Activated T-cell treated with anti-CD3 and anti-CD28 coated beads, Interleukin-2, amount 50 U/mL, for 72 hours (primary cell): ENCODE results near the gene ACOD1. TPM values are rescaled to one million over a fixed set of nuclear protein-coding genes. Genes with fewer than 3 reads are reported as not detected.
"Not testable (repeated sequence)": the region's sequence is repeated elsewhere in the genome, so short reads cannot be mapped to it uniquely, and the experiment has no call there.

Source experiments
- ATAC-seq, 2 donors: fragments of 150-1000 bp; cut with Tn5 transposase; replicated peaks in 1 of 2; 2 replicates each; pipeline ENCODE4 v1.10.0; 2021; ENCODE audit warnings: moderate library complexity in 2 of 2, mild to moderate bottlenecking in 1 of 2
- DNase-seq, 2 donors: peaks; one replicate each; pipeline ENCODE4 v3.0.0; 2021 to 2022; ENCODE audit warnings: mixed read lengths in 1 of 2
- H3K27ac Mint-ChIP-seq: one replicate; pipeline ENCODE4 v1.8.0; 2022; ENCODE audit warnings: mild to moderate bottlenecking, moderate library complexity, mixed read lengths
- H3K27me3 Mint-ChIP-seq: one replicate; pipeline ENCODE4 v1.8.0; 2022; ENCODE audit warnings: low read depth, mixed read lengths
- H3K36me3 Mint-ChIP-seq, 2 donors: one replicate each; pipeline ENCODE4 v1.8.0; 2022; ENCODE audit warnings: mixed read lengths in 2 of 2, mild to moderate bottlenecking in 1 of 2; ENCODE audit not compliant: insufficient read depth in 2 of 2
- H3K4me1 Mint-ChIP-seq: one replicate; pipeline ENCODE4 v1.8.0; 2022; ENCODE audit warnings: low read depth, mixed read lengths
- H3K4me3 Mint-ChIP-seq, 2 donors: one replicate each; pipeline ENCODE4 v1.8.0; 2022; ENCODE audit warnings: mild to moderate bottlenecking in 2 of 2, mixed read lengths in 2 of 2, moderate library complexity in 2 of 2
- H3K9me3 Mint-ChIP-seq, 2 donors: one replicate each; pipeline ENCODE4 v1.8.0; 2022; ENCODE audit warnings: mixed read lengths in 2 of 2
- total RNA-seq, 2 donors: library from RNA; stranded (reverse); gene quantifications; one replicate each; pipeline ENCODE4 v1.2.3, GENCODE V29; 2022

The ACOD1 gene
- total RNA-seq, 2 donors from 2014 or later, result not detected

- no peak for DNase-seq
- peaks cover 4 to 7% of the 10 kb centered on the region in 2 donors for H3K36me3 Mint-ChIP-seq
- H3K27me3 Mint-ChIP-seq, result peaks cover 1% of the 10 kb centered on the region
- H3K9me3 Mint-ChIP-seq, result peaks cover 9 to 16% of the 10 kb centered on the region in 2 donors
- no peak for ATAC-seq
- H3K4me3 Mint-ChIP-seq, result no peak overlapping the region
- H3K27ac Mint-ChIP-seq, result no peak overlapping the region
- H3K4me1 Mint-ChIP-seq, result no peaks in the 10 kb centered on the region
Measured at GRCh38 chr13:76958841-76959432, 10.6 kb downstream of the ACOD1 start.

GRCh38 chr13:76959734-76960133 lies 11.4 kb downstream of the ACOD1 start:
- peaks cover 9 to 16% of the 10 kb centered on the region in 2 donors for H3K9me3 Mint-ChIP-seq
- DNase-seq, H3K4me1 Mint-ChIP-seq, H3K4me3 Mint-ChIP-seq, H3K27ac Mint-ChIP-seq, ATAC-seq, H3K27me3 Mint-ChIP-seq, H3K36me3 Mint-ChIP-seq: not testable (repeated sequence)

DNA sequence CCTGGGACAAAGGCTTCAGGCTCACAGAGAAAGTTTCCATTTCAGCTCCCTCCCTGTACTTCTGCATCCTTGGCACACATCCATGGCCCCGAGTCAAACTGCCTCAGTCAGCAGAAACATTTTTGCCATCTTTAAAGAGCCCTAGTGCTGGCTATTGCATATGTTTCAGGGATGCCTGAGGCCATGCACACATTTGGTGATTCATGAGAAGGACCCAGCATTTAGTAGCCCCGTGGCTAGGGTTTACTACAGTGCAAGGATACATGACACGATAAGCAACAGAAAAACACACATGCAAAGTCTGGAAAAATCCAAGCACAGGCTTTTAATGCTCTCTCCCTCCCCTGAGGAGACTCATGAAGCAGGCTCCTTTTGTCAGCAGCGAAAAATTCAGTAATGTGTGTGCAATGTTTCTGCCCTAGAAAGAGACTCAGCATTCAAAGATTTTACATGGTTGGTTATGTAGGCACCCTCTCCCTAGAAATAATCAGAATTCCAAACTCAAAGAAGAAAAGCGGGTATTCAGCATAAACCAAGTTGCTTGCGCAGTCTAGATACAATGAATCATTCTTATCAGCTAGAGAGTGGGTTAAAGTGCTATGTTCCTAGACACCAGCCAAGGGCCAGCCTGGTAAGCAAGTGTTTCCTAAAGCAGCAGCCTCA lies 17.6 kb downstream of the ACOD1 start:
- H3K27me3 Mint-ChIP-seq, result peaks cover 16% of the 10 kb centered on the region
- ATAC-seq, result no peak
- H3K4me1 Mint-ChIP-seq, result no peaks in the 10 kb centered on the region
- H3K36me3 Mint-ChIP-seq, result peaks cover 0 to 2% of the 10 kb centered on the region in 2 donors
- H3K9me3 Mint-ChIP-seq, result peaks cover under 1 to 3% of the 10 kb centered on the region in 2 donors
- no peak overlapping the region for H3K4me3 Mint-ChIP-seq
- DNase-seq, result no peak
- no peak overlapping the region for H3K27ac Mint-ChIP-seq

DNA sequence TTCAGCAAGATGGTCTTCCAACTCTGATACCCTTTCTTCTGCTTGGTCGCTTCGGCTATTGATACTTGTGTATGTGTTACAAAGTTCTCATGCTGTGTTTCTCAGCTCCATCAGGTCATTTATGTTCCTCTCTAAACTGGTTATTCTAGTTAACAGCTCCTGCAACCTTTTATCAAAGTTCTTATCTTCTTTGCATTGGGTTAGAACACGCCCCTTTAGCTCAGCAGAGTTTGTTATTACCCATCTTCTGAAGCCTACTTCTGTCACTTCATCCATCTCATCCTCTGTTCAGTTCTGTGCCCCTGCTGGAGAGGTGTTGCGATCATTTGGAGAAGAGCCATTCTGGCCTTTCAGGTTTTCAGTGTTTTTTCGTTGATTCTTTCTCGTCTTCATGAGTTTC lies 18.7 kb downstream of the ACOD1 start:
- Mint-ChIP-seq H3K9me3 (no peaks in the 10 kb centered on the region), H3K36me3 (no peaks in the 10 kb centered on the region)
- no peak for ATAC-seq

GRCh38 chr13:76968041-76968440 lies 19.7 kb downstream of the ACOD1 start:
- Mint-ChIP-seq H3K9me3 (no peaks in the 10 kb centered on the region), H3K36me3 (no peaks in the 10 kb centered on the region), H3K4me3 (no peak overlapping the region), H3K27me3 (peaks cover 29% of the 10 kb centered on the region), H3K27ac (no peak overlapping the region), H3K4me1 (no peaks in the 10 kb centered on the region)
- no peak for DNase-seq
- no peak for ATAC-seq

More for the DNA sequence above, 18.7 kb downstream of the ACOD1 start:
- no peak overlapping the region for H3K4me3 Mint-ChIP-seq
- H3K27ac Mint-ChIP-seq, result no peak overlapping the region
- peaks cover 21% of the 10 kb centered on the region for H3K27me3 Mint-ChIP-seq
- no peaks in the 10 kb centered on the region for H3K4me1 Mint-ChIP-seq
- DNase-seq, result no peak

- Mint-ChIP-seq H3K9me3 (no peaks in the 10 kb centered on the region), H3K27ac (no peak overlapping the region), H3K36me3 (no peaks in the 10 kb centered on the region), H3K4me3 (no peak overlapping the region), H3K4me1 (no peaks in the 10 kb centered on the region), H3K27me3 (peaks cover 29% of the 10 kb centered on the region)
- DNase-seq, result no peak
- ATAC-seq, result no peak
Measured at GRCh38 chr13:76969488-76970365, 21.4 kb downstream of the ACOD1 start.

DNA sequence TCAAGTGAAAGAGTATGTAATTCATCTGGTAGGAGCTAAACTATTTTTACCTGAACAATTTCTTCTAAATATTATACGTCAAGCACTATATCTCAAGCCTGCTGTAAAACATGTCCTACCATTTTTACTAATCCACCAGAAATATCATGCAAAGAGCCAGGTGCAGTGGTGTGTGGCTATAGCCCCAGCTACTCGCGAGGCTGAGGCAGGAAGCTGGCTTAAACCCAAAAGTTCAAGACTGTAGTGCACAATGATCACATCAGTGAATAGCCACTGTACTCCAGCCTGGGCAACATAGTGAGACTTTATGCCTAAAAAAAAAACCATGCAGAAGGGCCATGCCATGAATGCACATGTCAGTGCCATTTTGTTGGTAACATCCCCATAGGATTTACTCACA lies 22.9 kb downstream of the ACOD1 start:
- Mint-ChIP-seq H3K27ac (no peak overlapping the region), H3K36me3 (no peaks in the 10 kb centered on the region), H3K27me3 (peaks cover 29% of the 10 kb centered on the region), H3K4me3 (no peak overlapping the region), H3K4me1 (no peaks in the 10 kb centered on the region), H3K9me3 (no peaks in the 10 kb centered on the region)
- ATAC-seq (no peak), DNase-seq (no peak)

DNA sequence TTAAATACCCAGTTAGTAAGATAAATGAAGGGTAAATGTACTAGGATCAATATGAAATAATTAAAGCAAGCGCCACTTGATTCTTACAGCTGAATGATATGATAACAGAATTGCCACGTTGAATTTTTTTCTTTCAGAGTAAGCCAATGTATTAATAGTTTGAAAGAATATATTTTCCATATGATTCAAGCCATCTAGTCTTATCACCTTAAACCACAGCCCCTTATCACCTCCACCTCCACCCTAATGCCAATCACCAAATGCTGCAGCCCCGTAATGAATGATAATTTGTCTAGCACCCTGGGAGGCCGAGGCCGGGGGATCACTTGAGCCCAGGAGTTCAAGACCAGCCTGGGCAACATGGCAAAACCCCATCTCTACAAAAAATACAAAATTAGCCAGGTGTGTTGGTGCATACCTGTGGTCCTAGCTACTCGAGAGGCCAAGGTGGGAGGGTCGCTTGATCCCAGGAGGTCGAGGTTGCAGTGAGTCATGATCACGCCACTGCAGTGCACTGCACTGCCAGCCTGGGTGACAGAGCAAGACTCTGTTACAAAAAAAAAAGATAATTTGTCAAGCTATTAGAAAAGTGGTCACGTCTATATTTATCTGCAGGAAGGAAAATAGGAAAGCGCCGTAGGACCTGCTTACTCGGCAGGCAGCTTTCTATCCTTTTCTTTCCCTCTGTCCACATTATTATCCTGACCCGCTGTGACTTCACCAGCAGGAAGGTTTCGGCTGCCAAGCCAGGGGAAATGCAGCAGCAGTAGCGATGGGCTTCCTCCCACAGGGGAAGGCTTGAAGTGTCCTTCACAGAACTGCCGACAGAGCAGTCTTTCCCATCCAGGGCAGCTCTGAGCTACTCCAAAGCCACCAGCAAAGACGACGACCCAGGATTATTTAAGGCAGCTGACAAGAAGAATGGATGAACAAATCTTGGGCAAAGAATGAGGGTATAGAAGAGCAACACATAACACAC lies 23.8 kb downstream of the ACOD1 start:
- H3K36me3 Mint-ChIP-seq, result no peaks in the 10 kb centered on the region
- peaks cover 5% of the 10 kb centered on the region for H3K4me1 Mint-ChIP-seq
- H3K27me3 Mint-ChIP-seq, result peaks cover 23% of the 10 kb centered on the region
- no peak for ATAC-seq
- H3K9me3 Mint-ChIP-seq, result no peaks in the 10 kb centered on the region
- no peak for DNase-seq
- H3K4me3 Mint-ChIP-seq, result no peak overlapping the region
- no peak overlapping the region for H3K27ac Mint-ChIP-seq

DNA sequence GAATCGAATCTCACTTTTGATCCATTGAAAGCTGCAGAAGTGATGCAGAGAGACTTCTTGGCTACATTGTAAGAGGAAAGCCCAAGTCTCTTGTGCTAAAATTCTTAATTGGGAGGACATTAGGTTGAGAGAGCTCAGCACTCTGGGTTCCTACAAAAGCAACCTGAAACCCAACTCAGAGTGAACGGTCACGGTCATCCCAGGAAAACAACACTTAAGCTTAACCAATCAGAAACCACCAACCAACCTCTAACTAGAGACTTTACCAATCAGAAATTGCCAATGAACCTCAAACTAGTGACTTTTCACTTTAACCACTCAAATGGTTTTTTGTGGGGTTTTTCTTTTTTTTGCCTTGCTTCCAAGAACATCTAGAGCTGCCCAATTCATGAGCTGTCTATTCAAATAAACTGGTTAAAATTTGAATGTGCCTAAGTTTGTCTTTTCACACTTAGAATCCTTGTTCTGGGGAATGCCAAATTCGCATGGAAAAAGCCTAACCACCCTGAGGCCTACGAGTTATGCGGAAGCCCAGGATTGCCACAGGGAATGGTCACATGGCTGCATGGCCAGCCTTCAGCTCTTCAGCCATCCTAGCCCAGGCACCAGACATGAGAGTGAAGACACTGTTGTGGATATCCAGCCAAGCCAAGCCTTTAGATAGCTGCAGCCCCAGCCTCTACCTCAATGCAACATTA lies 25.8 kb downstream of the ACOD1 start:
- ATAC-seq, result peak; percentile 39 to 58

GRCh38 chr13:76974618-76974975 lies 26.3 kb downstream of the ACOD1 start:
- H3K4me1 Mint-ChIP-seq, result peaks cover 5% of the 10 kb centered on the region
- H3K4me3 Mint-ChIP-seq, result no peak overlapping the region
- H3K27me3 Mint-ChIP-seq, result peaks cover 25% of the 10 kb centered on the region
- DNase-seq (no peak), ATAC-seq (no peak)
- no peaks in the 10 kb centered on the region for H3K9me3 Mint-ChIP-seq
- H3K36me3 Mint-ChIP-seq, result no peaks in the 10 kb centered on the region
- no peak overlapping the region for H3K27ac Mint-ChIP-seq

More for the DNA sequence above, 25.8 kb downstream of the ACOD1 start:
- DNase-seq, result no peak
- Mint-ChIP-seq H3K27me3 (peaks cover 23% of the 10 kb centered on the region), H3K4me3 (no peak overlapping the region), H3K36me3 (no peaks in the 10 kb centered on the region), H3K4me1 (peaks cover 5% of the 10 kb centered on the region), H3K9me3 (no peaks in the 10 kb centered on the region), H3K27ac (no peak overlapping the region)

DNA sequence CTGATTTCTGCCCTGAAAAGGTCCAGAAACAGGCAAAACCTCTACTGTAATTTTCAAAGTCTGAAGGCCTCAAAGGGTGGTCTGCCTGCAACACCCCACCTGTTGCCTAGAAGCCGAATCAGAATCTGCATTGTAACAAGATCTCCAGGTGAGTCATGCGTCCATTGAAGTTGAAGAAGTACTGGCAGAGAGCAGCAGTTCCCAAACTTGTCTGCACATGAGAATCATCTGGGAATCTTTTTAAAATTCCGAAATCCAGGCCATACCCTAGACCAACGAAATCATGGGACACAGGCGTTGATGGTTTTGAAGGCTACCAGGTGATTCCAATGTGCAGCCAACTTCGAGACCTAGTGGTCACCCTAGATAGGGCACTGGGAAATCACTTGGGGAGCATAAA lies 27.6 kb downstream of the ACOD1 start:
- no peak for ATAC-seq
- Mint-ChIP-seq H3K9me3 (no peaks in the 10 kb centered on the region), H3K36me3 (no peaks in the 10 kb centered on the region), H3K27ac (no peak overlapping the region), H3K27me3 (peaks cover 26% of the 10 kb centered on the region), H3K4me3 (no peak overlapping the region), H3K4me1 (peaks cover 9% of the 10 kb centered on the region)
- no peak for DNase-seq

DNA sequence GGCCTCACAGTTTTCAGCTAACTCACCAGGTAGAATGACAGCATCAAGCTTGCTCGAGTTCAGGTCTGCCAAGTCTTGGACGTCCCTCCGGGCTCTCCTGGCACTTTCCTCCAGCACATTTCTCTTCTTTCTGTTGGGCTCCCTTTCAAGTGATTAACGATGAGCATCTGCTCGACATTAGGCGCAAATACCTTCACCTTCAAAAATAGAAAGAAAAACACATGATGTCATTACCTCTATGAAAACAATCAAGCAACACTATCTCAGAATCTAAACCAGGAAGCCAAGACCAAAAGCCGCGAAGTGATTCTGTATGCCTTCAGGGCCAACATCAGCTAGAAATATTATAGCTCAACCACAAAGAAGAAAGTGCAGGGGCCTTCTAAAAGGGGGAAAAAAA lies 28.2 kb downstream of the ACOD1 start:
- Mint-ChIP-seq H3K27me3 (peaks cover 30% of the 10 kb centered on the region), H3K27ac (no peak overlapping the region), H3K36me3 (no peaks in the 10 kb centered on the region), H3K4me3 (no peak overlapping the region), H3K4me1 (peaks cover 9% of the 10 kb centered on the region), H3K9me3 (no peaks in the 10 kb centered on the region)
- ATAC-seq, result no peak
- DNase-seq, result no peak
